Hematopoietic multipotent progenitor cell (in vitro differentiated cells): Measurements from ENCODE around the gene SOCS1. TPM values are rescaled to one million over a fixed set of nuclear protein-coding genes. Genes with fewer than 3 reads are reported as not detected.

ENCODE experiments used
- DNase-seq, 3 donors: peaks; one replicate each; pipeline ENCODE4 v3.0.0-alpha.2; 2011 to 2015; ENCODE audit warnings: low read depth in 2 of 3, low spot score in 2 of 3
- total RNA-seq: library from RNA; depleted of rRNA; stranded (reverse); fragments of >200 nt; gene quantifications from one replicate; pipeline ENCODE4 v1.2.3, GENCODE V29; 2012

The SOCS1 gene
- total RNA-seq, 1 donor: 6.2 TPM

- peak in 2 of 3 donors; percentile 62 to 81 for DNase-seq
These were observed 7.7 kb upstream of the SOCS1 start for GRCh38 chr16:11263737-11264136.

GRCh38 chr16:11262915-11263314 lies 6.9 kb upstream of the SOCS1 start:
- DNase-seq: no peak

- DNase-seq: no peak
These were observed 4.6 kb upstream of the SOCS1 start for GRCh38 chr16:11260596-11260966.

GRCh38 chr16:11259655-11260595 lies 3.9 kb upstream of the SOCS1 start:
- no peak for DNase-seq

GRCh38 chr16:11258553-11259492 lies 2.8 kb upstream of the SOCS1 start:
- DNase-seq: peak in 2 of 3 donors; percentile 70 to 82

GRCh38 chr16:11257131-11257938 lies 1.3 kb upstream of the SOCS1 start:
- peak in 2 of 3 donors; percentile 71 to 79 for DNase-seq

GRCh38 chr16:11256661-11257130 lies 692 bp upstream of the SOCS1 start:
- DNase-seq: no peak

- peak; percentile 57 to 66 (median 65) for DNase-seq
These were observed 879 bp downstream of the SOCS1 start for GRCh38 chr16:11254913-11255736.

GRCh38 chr16:11253995-11254912 lies 1.8 kb downstream of the SOCS1 start:
- DNase-seq: no peak

GRCh38 chr16:11253009-11253994 lies 2.7 kb downstream of the SOCS1 start:
- peak in 1 of 3 donors; percentile 52 for DNase-seq

GRCh38 chr16:11252482-11252931 lies 3.5 kb downstream of the SOCS1 start:
- DNase-seq: no peak

- peak in 1 of 3 donors; percentile 60 for DNase-seq
These were observed 4.2 kb downstream of the SOCS1 start for GRCh38 chr16:11251525-11252481.

- DNase-seq: no peak
These were observed 5.0 kb downstream of the SOCS1 start for GRCh38 chr16:11250786-11251524.

- DNase-seq: no peak
These were observed 5.8 kb downstream of the SOCS1 start for GRCh38 chr16:11250091-11250785.
